GM21515 (cell line): ENCODE results near the gene ANKRA2.

ENCODE experiments used
- ATAC-seq: cut with Tn5 transposase; IDR thresholded peaks from one replicate; pipeline ENCODE4 v1.9.1; 2021; ENCODE audit not compliant: unreplicated experiment

Gene ANKRA2

DNA sequence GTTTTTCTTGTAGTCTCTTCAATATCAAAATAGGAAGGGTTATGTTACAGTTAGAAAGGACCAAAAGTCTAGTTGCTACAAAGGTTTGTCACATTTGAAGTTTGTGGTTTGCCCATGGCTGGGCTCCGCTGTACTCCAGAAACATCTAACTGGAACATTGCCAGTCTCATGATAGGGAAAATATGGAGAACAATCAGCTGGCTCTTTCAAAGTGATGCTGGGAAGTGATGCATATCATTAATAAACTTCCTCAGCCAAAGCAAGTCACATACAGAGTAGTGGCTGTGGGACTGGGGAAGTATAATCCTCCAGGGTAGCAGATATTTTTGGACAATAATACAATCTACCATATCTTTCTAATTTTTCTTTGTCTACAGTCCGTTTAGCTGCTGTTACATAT lies 58.4 kb downstream of the ANKRA2 start:
- ATAC-seq, result no peak

DNA sequence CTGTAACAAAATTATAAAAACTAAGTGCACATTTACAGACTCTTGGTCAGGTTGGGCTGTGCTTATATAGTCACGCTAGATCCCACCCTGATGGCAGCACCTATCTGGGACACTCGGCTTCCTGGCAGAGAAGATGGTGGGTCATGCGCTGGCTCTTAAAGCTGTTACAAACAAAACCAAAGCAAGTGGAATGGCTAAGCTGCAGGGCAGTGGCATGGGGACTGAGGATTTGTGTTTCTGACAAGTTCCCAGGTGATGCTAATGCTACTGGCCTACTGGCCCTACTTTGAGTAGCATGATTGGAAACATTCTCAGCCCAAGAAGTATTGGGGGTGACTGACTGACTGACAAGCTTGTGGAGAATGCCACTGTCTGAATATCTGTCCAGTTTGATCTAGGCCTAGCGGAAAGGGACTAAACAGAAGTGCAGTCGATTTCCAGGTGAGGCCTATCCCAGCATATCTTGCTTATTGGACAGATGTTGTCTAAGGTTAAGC lies 58.9 kb downstream of the ANKRA2 start:
- ATAC-seq, result no peak
